Activated CD8-positive, alpha-beta T cell treated with anti-CD3 and anti-CD28 coated beads for 36 hours (primary cell): Measurements from ENCODE around the gene FKBP14. TPM values are rescaled to one million over a fixed set of nuclear protein-coding genes. Genes with fewer than 3 reads are reported as not detected.

ENCODE experiments used
- ATAC-seq: fragments of 200-7000 bp; cut with Tn5 transposase; one replicate; pipeline ENCODE4 v1.10.0; 2021; ENCODE audit warnings: mild to moderate bottlenecking, moderate library complexity
- CTCF ChIA-PET: fragments of 350-600 bp; sonication (Branson Sonifier 250); formaldehyde crosslinking; loops from one replicate; lab custom pipeline; 2021; ENCODE audit warnings: antibody characterized with exemption; lab: Charles Lee
- POLR2A ChIA-PET: fragments of 350-600 bp; sonication (Branson Sonifier 250); formaldehyde crosslinking; loops from one replicate; lab custom pipeline; 2021; ENCODE audit warnings: antibody characterized with exemption; lab: Charles Lee
- DNase-seq: peaks from one replicate; pipeline ENCODE4 v3.0.0-alpha.2; 2020
- H3K27ac Mint-ChIP-seq: one replicate; pipeline ENCODE4 v1.8.0; 2021; ENCODE audit warnings: mild to moderate bottlenecking, mixed read lengths
- H3K27me3 Mint-ChIP-seq: one replicate; pipeline ENCODE4 v1.8.0; 2021; ENCODE audit warnings: mixed read lengths
- H3K36me3 Mint-ChIP-seq: one replicate; pipeline ENCODE4 v1.8.0; 2021; ENCODE audit warnings: low read depth, mixed read lengths
- H3K4me1 Mint-ChIP-seq: one replicate; pipeline ENCODE4 v1.8.0; 2021; ENCODE audit warnings: low read depth, mixed read lengths
- H3K4me3 Mint-ChIP-seq: one replicate; pipeline ENCODE4 v1.8.0; 2021; ENCODE audit warnings: mild to moderate bottlenecking, moderate library complexity, mixed read lengths
- H3K9me3 Mint-ChIP-seq: one replicate; pipeline ENCODE4 v1.8.0; 2021; ENCODE audit warnings: mixed read lengths
- CTCF ChIP-seq: fragments of 200-600 bp; IDR thresholded peaks from one replicate; pipeline ENCODE4 v1.8.0; 2022; ENCODE audit warnings: antibody characterized with exemption, mild to moderate bottlenecking
- intact Hi-C: fragments of 100-400 bp; cut with micrococcal nuclease; formaldehyde crosslinking; loops from one replicate; pipeline ENCODE4 v1.10.0; 2022
- total RNA-seq, 2 experiments: library from RNA; stranded (reverse); gene quantifications; one replicate each; pipeline ENCODE4 v1.2.3, GENCODE V29; 2021

Gene FKBP14
- total RNA-seq, 2 experiments from 2014 or later = 8.8 to 9.0 TPM

GRCh38 chr7:29977886-29978651 lies 48.4 kb downstream of the FKBP14 start:
- no peak for TF ChIP-seq CTCF
- CTCF ChIA-PET = interaction anchor here (1.1 to 2.5 kb wide), 4 partner anchors 10 to 57 kb away, joined by 4 to 9 read pairs (median 6); no protein-coding TSS in a partner anchor
- intact Hi-C loops = no loop called here
- peaks cover 7% of the 10 kb centered on the region for H3K4me1 Mint-ChIP-seq
- no peaks in the 10 kb centered on the region for H3K36me3 Mint-ChIP-seq
- DNase-seq (peak; percentile 20), ATAC-seq (peak; percentile 64)
- H3K27ac Mint-ChIP-seq = no peak overlapping the region
- H3K27me3 Mint-ChIP-seq = no peaks in the 10 kb centered on the region
- H3K4me3 Mint-ChIP-seq = no peak overlapping the region
- POLR2A ChIA-PET = interaction anchor here (1.1 kb wide), 1 partner anchor 10 kb away, joined by 3 read pairs; no protein-coding TSS in a partner anchor
- no peaks in the 10 kb centered on the region for H3K9me3 Mint-ChIP-seq

- DNase-seq = no peak
- ATAC-seq = no peak
- ChIA-PET POLR2A (interaction anchor here (1.0 to 1.1 kb wide), 2 partner anchors 11 to 24 kb away, joined by 3 read pairs; no protein-coding TSS in a partner anchor), CTCF (interaction anchor here (1.1 to 2.5 kb wide), 4 partner anchors 9 to 55 kb away, joined by 4 to 9 read pairs (median 6); no protein-coding TSS in a partner anchor)
- no peaks in the 10 kb centered on the region for H3K27me3 Mint-ChIP-seq
- no peaks in the 10 kb centered on the region for H3K9me3 Mint-ChIP-seq
- H3K27ac Mint-ChIP-seq = no peak overlapping the region
- H3K36me3 Mint-ChIP-seq = no peaks in the 10 kb centered on the region
- H3K4me3 Mint-ChIP-seq = no peak overlapping the region
- peaks cover 7% of the 10 kb centered on the region for H3K4me1 Mint-ChIP-seq
- intact Hi-C loops = no loop called here
- no peak for TF ChIP-seq CTCF
Measured at GRCh38 chr7:29976673-29977415, 49.7 kb downstream of the FKBP14 start.

GRCh38 chr7:29976266-29976665 lies 50.2 kb downstream of the FKBP14 start:
- no peak for ATAC-seq
- POLR2A ChIA-PET = interaction anchor here (1.0 kb wide), 1 partner anchor 23 kb away, joined by 3 read pairs; no protein-coding TSS in a partner anchor

GRCh38 chr7:29975561-29975960 lies 50.9 kb downstream of the FKBP14 start:
- Mint-ChIP-seq H3K36me3 (no peaks in the 10 kb centered on the region), H3K27ac (no peak overlapping the region), H3K4me1 (peaks cover 7% of the 10 kb centered on the region), H3K4me3 (no peak overlapping the region), H3K9me3 (no peaks in the 10 kb centered on the region), H3K27me3 (peaks cover 1% of the 10 kb centered on the region)
- DNase-seq = no peak
- no peak for TF ChIP-seq CTCF
- CTCF ChIA-PET = no interaction called here
- ATAC-seq = no peak
- intact Hi-C loops = no loop called here
- POLR2A ChIA-PET = interaction anchor here (1.1 kb wide), 1 partner anchor 744 kb away, joined by 3 read pairs; no protein-coding TSS in a partner anchor

More at GRCh38 chr7:29976266-29976665, 50.2 kb downstream of the FKBP14 start:
- Mint-ChIP-seq H3K4me3 (no peak overlapping the region), H3K4me1 (peaks cover 7% of the 10 kb centered on the region), H3K27me3 (peaks cover 1% of the 10 kb centered on the region), H3K27ac (no peak overlapping the region), H3K9me3 (no peaks in the 10 kb centered on the region), H3K36me3 (no peaks in the 10 kb centered on the region)
- DNase-seq = no peak
- CTCF ChIA-PET = interaction anchor here (1.7 kb wide), 1 partner anchor 12 kb away, joined by 6 read pairs; no protein-coding TSS in a partner anchor
- intact Hi-C loops = no loop called here
- no peak for TF ChIP-seq CTCF
